ENCODE measurements around the gene SMIM3.
"Not testable (repeated sequence)": the region's sequence is repeated elsewhere in the genome, so short reads cannot be mapped to it uniquely, and the experiment has no call there.

Gene SMIM3

GRCh38 chr5:150740992-150741391, 37.6 kb upstream of the SMIM3 start:
- no peak for DNase-seq (ENCODE audit: extremely low read depth, insufficient read length)
- peaks cover 1% of the 10 kb centered on the region for H3K36me3 ChIP-seq (ENCODE audit: control insufficient read depth, insufficient read depth, low read length)
- H3K27me3 ChIP-seq (replicated peaks; ENCODE audit: control insufficient read depth, insufficient read depth, low read length) = no peaks in the 10 kb centered on the region
- no peak overlapping the region for H3K4me3 ChIP-seq (replicated peaks; ENCODE audit: low read depth, low read length)
- no peak for TF ChIP-seq CTCF (IDR thresholded peaks at IDR 0.05; ENCODE audit: insufficient read depth, low read length, poor library complexity, severe bottlenecking)

- H3K4me3 ChIP-seq (replicated peaks; ENCODE audit: low read depth, low read length); DNase-seq (ENCODE audit: extremely low read depth, insufficient read length); H3K27me3 ChIP-seq (replicated peaks; ENCODE audit: control insufficient read depth, insufficient read depth, low read length); H3K36me3 ChIP-seq (ENCODE audit: control insufficient read depth, insufficient read depth, low read length): not testable (repeated sequence)
These were observed 36.0 kb upstream of the SMIM3 start for GRCh38 chr5:150742455-150743141.

- H3K27me3 ChIP-seq (replicated peaks; ENCODE audit: control insufficient read depth, insufficient read depth, low read length); H3K36me3 ChIP-seq (ENCODE audit: control insufficient read depth, insufficient read depth, low read length); H3K4me3 ChIP-seq (replicated peaks; ENCODE audit: low read depth, low read length); DNase-seq (ENCODE audit: extremely low read depth, insufficient read length): not testable (repeated sequence)
These were observed 35.4 kb upstream of the SMIM3 start for GRCh38 chr5:150743142-150743488.

- Histone ChIP-seq H3K4me3 (replicated peaks; ENCODE audit: low read depth, low read length) (no peak overlapping the region), H3K27me3 (replicated peaks; ENCODE audit: control insufficient read depth, insufficient read depth, low read length) (no peaks in the 10 kb centered on the region), H3K36me3 (ENCODE audit: control insufficient read depth, insufficient read depth, low read length) (no peaks in the 10 kb centered on the region)
- DNase-seq (ENCODE audit: extremely low read depth, insufficient read length) = no peak
- no peak for TF ChIP-seq CTCF (IDR thresholded peaks at IDR 0.05; ENCODE audit: insufficient read depth, low read length, poor library complexity, severe bottlenecking)
These were observed 28.1 kb upstream of the SMIM3 start for GRCh38 chr5:150750469-150750868.

GRCh38 chr5:150751096-150751891, 27.3 kb upstream of the SMIM3 start:
- no peaks in the 10 kb centered on the region for H3K27me3 ChIP-seq (replicated peaks; ENCODE audit: control insufficient read depth, insufficient read depth, low read length)
- no peaks in the 10 kb centered on the region for H3K36me3 ChIP-seq (ENCODE audit: control insufficient read depth, insufficient read depth, low read length)
- DNase-seq (ENCODE audit: extremely low read depth, insufficient read length) = no peak
- no peak for TF ChIP-seq CTCF (IDR thresholded peaks at IDR 0.05; ENCODE audit: insufficient read depth, low read length, poor library complexity, severe bottlenecking)
- H3K4me3 ChIP-seq (replicated peaks; ENCODE audit: low read depth, low read length) = no peak overlapping the region

GRCh38 chr5:150753463-150753862, 25.1 kb upstream of the SMIM3 start:
- Histone ChIP-seq H3K27me3 (replicated peaks; ENCODE audit: control insufficient read depth, insufficient read depth, low read length) (no peaks in the 10 kb centered on the region), H3K4me3 (replicated peaks; ENCODE audit: low read depth, low read length) (no peak overlapping the region), H3K36me3 (ENCODE audit: control insufficient read depth, insufficient read depth, low read length) (no peaks in the 10 kb centered on the region)
- DNase-seq (ENCODE audit: extremely low read depth, insufficient read length) = no peak
- TF ChIP-seq CTCF (IDR thresholded peaks at IDR 0.05; ENCODE audit: insufficient read depth, low read length, poor library complexity, severe bottlenecking) = no peak
